IPS-18c (cell line): ENCODE data around the gene C10orf71.

Source experiments
- H3K4me3 ChIP-seq: 2 replicates; pipeline ENCODE4 v1.7.0; 2013; ENCODE audit warnings: low read depth, mild to moderate bottlenecking, low read length, moderate library complexity; ENCODE audit not compliant: insufficient read depth
- H3K9me3 ChIP-seq: one replicate; pipeline ENCODE4 v1.6.1; 2013; ENCODE audit warnings: mild to moderate bottlenecking, low read length, moderate library complexity; ENCODE audit not compliant: control insufficient read depth, insufficient read depth

Gene C10orf71

DNA sequence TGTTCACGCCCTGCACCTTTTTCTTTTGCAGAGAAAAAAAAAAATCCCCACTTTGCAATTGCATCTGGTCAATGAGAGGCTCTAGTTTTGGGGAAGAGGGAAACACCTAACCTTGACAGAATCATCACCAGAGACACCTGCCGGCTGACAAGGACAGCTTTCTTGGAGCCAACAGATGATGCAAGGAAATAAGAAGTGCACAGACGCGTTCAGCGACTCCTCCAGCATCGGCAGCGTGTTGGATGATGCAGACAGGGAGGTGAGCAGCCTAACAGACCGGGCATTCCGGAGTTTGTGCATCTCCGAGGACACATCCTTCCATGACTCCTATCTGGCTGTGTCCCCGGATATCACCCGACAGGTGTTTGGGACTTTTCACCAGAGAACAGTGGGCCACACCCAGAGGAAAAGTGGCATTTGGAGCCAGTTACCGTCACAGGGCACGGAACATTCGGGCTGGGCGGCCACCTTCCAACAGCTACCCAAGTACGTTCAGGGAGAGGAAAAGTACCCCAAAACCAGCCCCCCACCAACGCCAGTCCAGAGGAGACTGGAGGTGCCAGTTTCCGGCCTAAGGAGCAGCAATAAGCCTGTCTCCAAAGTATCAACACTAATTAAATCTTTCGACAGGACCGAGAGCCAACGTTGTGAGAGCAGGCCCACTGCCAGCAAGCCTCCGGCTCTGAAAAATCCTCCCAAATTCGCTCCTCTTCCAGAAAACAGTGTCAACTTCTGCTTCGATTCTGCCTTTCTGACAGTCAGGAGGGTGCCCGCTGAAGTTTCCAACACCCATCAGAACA, 23.6 kb downstream of the C10orf71 start:
- no peaks in the 10 kb centered on the region for H3K9me3 ChIP-seq
- no peak overlapping the region for H3K4me3 ChIP-seq

DNA sequence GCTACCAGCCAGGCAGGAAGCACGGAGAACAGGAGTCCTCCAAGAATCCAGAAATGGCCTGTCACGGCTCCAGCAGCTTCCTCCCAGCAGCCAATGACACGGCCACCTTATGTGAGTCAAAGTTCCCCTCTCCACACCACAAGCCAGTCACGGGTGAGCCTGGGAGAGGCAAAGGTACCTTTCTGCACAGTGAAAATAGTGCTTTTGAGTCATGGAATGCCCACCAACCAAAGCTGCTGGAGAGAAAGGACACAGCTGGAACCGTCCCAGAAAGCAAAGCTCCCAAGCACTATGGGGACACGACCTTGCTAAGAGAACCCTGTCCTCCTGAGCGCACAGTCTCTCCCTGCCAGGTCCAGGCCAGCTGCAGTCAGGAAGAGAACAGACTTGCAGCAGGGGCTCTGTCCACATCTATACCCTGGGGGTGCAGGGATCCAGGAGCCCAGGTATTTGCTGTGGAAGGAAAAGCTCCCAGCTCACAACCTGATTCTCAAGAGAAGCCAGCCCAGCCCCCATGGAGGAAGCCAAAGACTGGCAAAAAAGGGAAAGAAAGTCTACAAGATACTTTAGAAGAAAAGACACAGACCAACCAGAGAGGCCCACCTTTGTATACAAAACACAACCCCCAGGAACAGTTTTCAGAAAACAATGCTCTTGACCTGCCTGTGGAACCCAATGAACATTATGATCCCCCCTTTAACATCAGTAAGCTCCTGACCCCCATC, 24.4 kb downstream of the C10orf71 start:
- H3K9me3 ChIP-seq = no peaks in the 10 kb centered on the region
- no peak overlapping the region for H3K4me3 ChIP-seq

DNA sequence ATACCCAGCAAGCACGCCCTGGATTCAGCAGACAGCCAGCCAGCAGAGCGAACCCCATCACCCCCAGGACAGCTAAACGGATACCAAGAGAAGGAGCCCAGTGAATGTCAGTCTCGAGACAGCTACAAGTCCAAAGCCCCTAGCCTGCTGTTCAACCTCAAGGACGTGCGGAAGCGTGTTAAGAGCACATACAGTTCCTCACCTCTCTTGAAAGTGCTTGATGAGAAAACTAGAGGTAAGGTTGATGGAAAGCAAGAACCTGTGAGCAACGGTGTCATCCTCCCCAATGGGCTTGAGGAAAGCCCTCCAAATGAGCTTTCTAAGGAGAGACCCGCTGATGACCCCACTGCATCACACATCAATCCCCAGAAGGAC, 24.9 kb downstream of the C10orf71 start:
- no peaks in the 10 kb centered on the region for H3K9me3 ChIP-seq
- no peak overlapping the region for H3K4me3 ChIP-seq

DNA sequence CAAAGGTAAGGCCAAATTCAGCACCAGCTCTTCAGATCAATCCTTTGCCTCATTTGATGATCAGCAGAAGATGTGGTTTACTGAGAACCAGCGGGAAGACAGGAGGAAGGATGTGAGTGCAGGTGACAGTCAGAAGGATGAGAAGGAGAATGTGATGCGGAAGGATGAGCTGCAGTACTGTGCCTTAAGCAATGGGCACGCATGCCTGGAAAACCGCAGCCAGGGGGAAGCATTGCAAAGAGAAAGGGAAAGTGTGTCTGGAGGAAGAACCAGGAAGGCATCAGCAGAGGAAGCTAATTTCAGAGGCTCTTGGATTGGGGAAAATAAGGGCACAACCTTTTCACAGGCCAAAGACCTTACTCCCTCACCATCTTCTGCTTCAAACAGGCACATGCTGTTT, 25.7 kb downstream of the C10orf71 start:
- Histone ChIP-seq H3K4me3 (no peak overlapping the region), H3K9me3 (no peaks in the 10 kb centered on the region)

GRCh38 chr10:49325131-49325915, 26.4 kb downstream of the C10orf71 start:
- Histone ChIP-seq H3K9me3 (no peaks in the 10 kb centered on the region), H3K4me3 (no peak overlapping the region)

GRCh38 chr10:49325916-49326783, 27.2 kb downstream of the C10orf71 start:
- Histone ChIP-seq H3K4me3 (no peak overlapping the region), H3K9me3 (no peaks in the 10 kb centered on the region)

DNA sequence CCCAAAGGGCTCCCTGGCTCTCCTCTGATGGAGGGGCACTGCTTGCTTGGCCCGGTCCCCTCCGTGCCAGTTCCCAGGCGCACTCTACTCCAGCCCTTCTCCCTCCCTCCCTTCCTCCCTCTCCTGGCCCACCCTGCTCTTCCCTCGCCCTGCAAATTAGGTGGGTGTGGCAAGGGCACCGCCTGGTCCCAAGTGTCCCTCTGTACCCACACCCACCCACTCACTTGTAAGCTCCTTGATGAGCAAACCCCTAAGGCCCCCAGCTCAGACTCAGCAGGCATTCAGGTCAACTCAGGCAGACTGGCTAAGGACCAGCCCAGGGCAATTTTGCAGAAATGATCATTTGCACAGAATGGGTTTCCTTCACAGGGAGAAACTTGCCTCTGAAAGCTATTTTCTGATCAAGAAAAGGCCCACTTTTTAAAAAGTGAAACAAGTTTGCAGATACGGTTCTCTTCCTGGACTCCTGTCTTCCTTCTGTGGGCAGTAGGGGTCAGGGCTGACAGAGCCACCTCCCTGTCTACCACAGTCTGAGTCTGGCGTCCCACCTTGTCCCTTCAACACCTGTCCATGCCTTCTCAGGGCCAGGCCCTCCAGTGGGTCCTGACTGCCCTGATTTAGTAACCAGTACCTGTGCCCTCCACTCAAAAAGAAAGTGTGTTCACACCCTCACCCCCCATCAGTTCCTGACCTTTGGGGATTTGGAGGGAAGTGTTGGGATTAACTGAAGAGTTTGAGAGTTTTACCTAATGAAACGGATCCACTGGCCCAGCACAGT, 28.3 kb downstream of the C10orf71 start:
- no peak overlapping the region for H3K4me3 ChIP-seq
- peaks cover 4% of the 10 kb centered on the region for H3K9me3 ChIP-seq

- no peak overlapping the region for H3K4me3 ChIP-seq
These were observed 29.6 kb downstream of the C10orf71 start for GRCh38 chr10:49328401-49329145.

DNA sequence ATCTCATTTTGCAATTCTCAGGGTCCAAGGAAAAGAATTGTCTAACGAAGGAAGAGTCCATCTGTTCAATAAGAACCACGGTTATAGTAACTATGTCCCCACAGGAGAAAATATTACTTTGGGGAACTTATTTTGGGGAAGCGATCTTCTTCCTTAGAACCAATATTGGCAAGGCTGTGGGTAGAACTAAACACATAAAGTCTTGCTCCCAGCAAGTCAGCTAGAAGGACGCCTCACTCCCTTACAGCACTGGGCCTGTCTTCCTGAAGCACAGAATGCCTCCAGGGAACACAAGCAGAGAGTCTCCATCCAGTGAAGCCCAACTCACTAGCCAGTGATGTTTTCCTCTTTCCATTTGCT, 30.2 kb downstream of the C10orf71 start:
- Histone ChIP-seq H3K9me3 (peaks cover 4% of the 10 kb centered on the region), H3K4me3 (no peak overlapping the region)

More at GRCh38 chr10:49328401-49329145, 29.6 kb downstream of the C10orf71 start:
- peaks cover 4% of the 10 kb centered on the region for H3K9me3 ChIP-seq

DNA sequence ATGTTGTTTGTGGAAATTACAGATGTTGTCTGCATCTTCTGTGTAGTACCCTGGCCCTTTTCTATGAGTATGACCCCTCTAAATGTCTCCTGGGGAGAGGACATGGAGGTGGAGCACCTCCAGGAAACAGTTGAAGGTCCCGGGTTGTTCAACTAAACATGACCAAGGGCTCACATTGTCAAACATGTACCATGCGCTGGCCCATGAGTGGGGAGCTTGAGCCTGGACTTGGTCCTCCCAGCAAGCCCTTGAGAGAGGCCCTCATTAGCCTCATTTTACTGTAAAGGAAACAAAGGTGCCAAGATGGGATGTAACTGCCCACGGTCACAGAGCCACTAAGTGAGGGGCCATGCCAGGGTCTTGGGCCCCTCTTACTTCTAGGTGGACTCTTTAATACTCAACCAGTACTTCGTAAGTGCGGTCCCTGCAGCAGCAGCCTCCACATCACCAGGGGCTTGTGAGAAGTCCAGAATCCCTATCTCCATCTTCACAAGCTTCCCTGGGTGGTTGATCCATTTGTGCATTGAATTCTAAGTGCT, 31.2 kb downstream of the C10orf71 start:
- no peak overlapping the region for H3K4me3 ChIP-seq
- peaks cover 6% of the 10 kb centered on the region for H3K9me3 ChIP-seq

DNA sequence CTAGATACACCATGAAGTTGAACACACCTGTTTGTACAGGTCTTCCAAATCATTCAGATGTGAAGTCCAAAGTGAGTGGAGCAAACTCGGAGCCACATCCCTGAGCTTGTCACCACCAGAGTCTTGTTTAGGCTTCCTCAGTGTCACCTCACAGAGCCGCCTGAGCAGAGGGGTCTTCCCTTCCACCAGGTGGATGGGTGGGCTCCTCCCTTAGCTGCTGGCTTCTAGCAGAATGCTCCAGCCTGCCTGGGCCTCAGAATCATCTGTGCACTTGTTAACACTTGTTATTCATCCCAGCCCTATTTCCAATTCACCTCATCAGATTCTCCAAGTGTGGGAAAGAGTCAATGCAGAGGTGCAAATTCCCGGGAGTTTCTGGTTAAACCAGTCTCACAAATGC, 32.5 kb downstream of the C10orf71 start:
- H3K9me3 ChIP-seq = peaks cover 6% of the 10 kb centered on the region
- no peak overlapping the region for H3K4me3 ChIP-seq

DNA sequence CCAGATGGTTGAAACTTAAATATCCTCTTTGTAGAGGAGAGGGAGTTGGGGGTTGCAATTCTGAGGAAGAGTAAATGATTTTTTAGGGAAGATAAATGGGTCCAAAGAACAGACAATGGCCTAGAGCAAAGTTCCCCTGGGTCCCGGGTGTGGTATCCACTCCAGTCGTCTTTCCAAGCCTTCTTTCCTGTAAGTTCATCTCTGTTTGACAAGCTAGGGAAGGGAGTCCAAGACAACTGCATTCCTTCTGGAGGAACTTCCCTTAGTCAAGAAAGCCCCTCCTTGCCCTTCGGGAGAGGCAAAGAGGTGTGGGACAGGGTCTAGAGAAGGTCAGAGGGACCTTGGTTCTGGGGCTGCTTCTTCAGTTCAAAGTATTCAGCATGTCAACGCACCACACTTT, 33.4 kb downstream of the C10orf71 start:
- Histone ChIP-seq H3K9me3 (peaks cover 6% of the 10 kb centered on the region), H3K4me3 (no peak overlapping the region)

DNA sequence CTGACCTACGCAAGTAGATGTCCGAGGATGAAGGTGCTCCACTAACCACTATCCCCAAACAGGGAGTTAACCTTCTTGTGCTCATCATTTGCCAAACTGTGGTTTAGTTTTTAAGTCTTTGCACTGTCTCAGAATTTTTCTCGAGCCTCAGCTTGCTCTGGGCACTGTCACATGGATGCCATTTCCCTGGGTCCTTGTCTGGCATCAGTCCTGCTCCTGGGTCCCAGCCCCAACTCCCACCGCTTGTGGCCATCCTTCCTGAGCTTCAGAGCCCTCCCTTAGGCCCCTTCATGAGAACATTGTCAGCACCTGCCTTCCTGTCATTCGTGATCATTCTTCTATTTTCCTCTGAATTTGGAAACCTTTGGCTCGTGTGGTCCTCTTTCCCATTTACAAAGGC, 33.8 kb downstream of the C10orf71 start:
- Histone ChIP-seq H3K4me3 (no peak overlapping the region), H3K9me3 (peaks cover 6% of the 10 kb centered on the region)

DNA sequence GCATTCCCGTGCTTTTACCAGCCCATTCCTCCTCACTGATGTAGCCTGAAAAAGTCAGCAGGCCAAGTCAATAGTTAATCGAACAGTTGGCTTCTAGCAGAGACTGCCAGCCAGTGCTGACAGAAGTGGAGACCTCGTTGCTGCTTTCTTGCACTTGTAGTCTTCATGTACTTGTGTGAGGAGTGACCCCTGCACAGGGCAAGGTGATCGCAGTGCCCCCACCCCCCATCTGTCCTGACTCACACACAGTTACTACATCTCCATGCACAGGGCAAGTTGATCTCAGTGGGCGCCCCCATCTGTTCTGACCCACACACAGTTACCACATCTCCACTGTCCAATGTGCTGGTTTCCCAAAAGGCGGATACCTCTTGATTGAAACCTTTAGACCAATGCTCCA, 34.2 kb downstream of the C10orf71 start:
- peaks cover 6% of the 10 kb centered on the region for H3K9me3 ChIP-seq
- H3K4me3 ChIP-seq = no peak overlapping the region

GRCh38 chr10:49334964-49335363, 36.0 kb downstream of the C10orf71 start:
- H3K9me3 ChIP-seq = peaks cover 6% of the 10 kb centered on the region
- no peak overlapping the region for H3K4me3 ChIP-seq
